DND-41 (cell line): Measurements from ENCODE around the gene PSMA4.

Experiments used
- EZH2 ChIP-seq: IDR thresholded peaks from 3 replicates; pipeline ENCODE4 v1.6.1; 2012; ENCODE audit warnings: borderline replicate concordance, low read depth, mild to moderate bottlenecking, moderate library complexity, low read length, inconsistent platforms; ENCODE audit not compliant: severe bottlenecking
- TF ChIP-seq, protein P1 (sequence below): IDR thresholded peaks from 2 replicates; pipeline ENCODE4 v1.5.1; 2012; ENCODE audit warnings: borderline replicate concordance, low read length, moderate library complexity, mild to moderate bottlenecking; ENCODE audit not compliant: poor library complexity, severe bottlenecking; ENCODE audit errors: extremely low read depth

DNA sequence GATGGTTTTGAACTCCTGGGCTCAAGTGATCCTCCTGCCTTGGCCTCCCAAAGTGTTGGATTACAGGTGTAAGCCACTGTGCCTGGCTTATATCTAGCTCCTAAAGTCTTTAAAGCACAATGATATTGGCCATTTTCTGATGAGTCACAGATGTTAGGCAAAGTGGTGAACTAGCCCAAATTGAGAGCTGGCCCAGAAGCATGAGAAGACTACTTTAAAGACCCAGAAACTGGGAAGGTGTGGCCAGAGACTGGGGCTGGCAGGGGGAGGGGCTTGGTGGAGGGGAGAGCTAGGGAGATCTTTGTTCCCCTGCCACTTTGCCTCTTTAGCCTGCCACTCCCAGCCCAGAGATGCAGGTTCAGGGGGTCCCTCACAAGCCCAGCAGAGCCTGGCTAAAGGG is 58.9 kb downstream of the PSMA4 start:
- TF ChIP-seq, protein P1, sequence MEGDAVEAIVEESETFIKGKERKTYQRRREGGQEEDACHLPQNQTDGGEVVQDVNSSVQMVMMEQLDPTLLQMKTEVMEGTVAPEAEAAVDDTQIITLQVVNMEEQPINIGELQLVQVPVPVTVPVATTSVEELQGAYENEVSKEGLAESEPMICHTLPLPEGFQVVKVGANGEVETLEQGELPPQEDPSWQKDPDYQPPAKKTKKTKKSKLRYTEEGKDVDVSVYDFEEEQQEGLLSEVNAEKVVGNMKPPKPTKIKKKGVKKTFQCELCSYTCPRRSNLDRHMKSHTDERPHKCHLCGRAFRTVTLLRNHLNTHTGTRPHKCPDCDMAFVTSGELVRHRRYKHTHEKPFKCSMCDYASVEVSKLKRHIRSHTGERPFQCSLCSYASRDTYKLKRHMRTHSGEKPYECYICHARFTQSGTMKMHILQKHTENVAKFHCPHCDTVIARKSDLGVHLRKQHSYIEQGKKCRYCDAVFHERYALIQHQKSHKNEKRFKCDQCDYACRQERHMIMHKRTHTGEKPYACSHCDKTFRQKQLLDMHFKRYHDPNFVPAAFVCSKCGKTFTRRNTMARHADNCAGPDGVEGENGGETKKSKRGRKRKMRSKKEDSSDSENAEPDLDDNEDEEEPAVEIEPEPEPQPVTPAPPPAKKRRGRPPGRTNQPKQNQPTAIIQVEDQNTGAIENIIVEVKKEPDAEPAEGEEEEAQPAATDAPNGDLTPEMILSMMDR: no peak
- TF ChIP-seq EZH2: no peak
